Lower leg skin (tissue), 3 donors: ENCODE data around the gene STK10.

Source experiments
- POLR2A ChIP-seq, 2 donors: fragments of 450-650 bp; IDR thresholded peaks; one replicate each; pipeline ENCODE4 v1.6.1; 2016 to 2017; ENCODE audit warnings: antibody characterized with exemption in 2 of 2, mild to moderate bottlenecking in 1 of 2, moderate library complexity in 1 of 2
- TF ChIP-seq, protein P1 (sequence below), 3 donors: fragments of 450-650 bp; IDR thresholded peaks; one replicate each; pipeline ENCODE4 v1.5.1; 2016; ENCODE audit warnings: antibody characterized with exemption in 3 of 3, mild to moderate bottlenecking in 3 of 3, moderate library complexity in 2 of 3

DNA sequence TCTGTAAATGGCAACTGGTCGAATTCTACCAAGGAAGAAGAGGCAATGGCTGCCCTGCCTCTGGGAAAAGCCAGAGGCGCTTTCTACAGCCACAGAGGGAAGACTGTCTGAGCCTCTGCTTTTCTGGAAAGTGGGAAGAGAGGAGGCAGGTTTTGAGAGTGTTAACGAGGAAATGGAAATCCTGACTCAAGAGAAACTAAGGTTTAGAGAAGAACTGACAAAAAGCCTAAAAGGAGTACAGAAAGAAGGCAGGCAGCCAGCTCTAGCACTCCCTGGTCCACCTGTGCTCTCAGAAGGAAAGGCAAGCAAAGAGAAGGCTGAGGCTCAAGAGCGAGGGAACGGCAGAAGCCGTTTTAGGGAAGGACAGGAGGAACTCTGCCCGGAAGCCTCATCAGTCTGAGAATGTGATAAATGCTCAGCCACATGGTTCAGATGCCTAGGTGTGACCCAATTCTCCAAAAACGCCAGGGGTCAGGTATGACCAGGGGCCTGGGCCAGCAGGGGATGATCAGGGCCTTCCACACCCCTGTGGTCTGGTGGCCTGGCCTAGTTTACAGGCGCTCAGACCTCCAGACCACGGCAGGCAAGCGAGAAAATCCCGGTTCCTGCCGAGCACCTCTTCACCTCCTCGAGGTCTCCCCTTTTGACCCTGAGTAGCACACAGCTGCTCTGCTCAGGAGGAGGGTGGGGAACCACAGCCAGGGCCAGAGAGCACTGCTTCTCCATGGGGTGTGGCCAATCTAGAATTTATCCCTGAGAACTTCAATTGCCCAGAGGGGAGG is 101.6 kb downstream of the STK10 start:
- TF ChIP-seq, protein P1, sequence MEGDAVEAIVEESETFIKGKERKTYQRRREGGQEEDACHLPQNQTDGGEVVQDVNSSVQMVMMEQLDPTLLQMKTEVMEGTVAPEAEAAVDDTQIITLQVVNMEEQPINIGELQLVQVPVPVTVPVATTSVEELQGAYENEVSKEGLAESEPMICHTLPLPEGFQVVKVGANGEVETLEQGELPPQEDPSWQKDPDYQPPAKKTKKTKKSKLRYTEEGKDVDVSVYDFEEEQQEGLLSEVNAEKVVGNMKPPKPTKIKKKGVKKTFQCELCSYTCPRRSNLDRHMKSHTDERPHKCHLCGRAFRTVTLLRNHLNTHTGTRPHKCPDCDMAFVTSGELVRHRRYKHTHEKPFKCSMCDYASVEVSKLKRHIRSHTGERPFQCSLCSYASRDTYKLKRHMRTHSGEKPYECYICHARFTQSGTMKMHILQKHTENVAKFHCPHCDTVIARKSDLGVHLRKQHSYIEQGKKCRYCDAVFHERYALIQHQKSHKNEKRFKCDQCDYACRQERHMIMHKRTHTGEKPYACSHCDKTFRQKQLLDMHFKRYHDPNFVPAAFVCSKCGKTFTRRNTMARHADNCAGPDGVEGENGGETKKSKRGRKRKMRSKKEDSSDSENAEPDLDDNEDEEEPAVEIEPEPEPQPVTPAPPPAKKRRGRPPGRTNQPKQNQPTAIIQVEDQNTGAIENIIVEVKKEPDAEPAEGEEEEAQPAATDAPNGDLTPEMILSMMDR (IDR thresholded peaks at IDR 0.05) = no peak
- TF ChIP-seq POLR2A (IDR thresholded peaks at IDR 0.05) = no peak
